DMS79 treated with DMSO at 0.1 percent for 48 hours (cell line): Measurements from ENCODE around the gene VIPR2.
"Not testable (repeated sequence)": the region's sequence is repeated elsewhere in the genome, so short reads cannot be mapped to it uniquely, and the experiment has no call there.

Experiments
- DNase-seq: peaks from one replicate; lab custom pipeline; 2025; lab: John Stamatoyannopoulos, UW

The VIPR2 gene

DNA sequence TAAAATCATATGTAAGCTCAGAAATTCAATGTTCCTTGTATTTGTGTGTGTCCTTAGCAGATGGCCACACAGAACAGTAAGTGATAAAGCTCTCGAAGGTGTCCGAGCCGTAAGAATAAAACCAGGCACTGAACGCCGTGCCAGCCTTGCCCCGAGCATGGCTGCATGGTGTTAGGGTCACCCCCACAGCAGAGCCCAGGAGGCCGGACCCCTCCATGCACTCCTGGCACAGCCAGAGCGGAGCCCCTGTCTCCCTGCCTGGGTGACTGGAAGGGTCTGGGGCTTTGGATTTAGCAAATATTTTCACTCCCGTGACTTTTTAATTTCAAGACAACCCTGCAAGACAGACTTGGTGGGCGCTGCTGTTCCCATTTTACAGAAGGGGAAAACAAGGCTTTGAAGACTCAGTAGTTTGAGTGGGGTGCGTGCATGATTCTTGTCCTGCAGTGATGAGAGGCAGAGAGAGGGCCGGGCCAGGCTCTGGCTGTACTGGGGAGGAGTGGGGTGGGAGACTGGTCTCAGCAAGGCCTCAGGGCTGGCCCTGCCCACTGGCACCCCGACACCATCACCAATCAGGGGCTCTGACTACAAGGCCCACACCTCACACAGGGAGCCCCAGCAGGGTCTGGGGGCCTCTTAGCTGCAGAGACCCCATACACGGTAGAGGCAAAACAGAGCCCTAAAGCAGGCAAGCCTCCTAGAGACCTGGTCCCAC, 39.4 kb downstream of the VIPR2 start:
- no peak for DNase-seq

DNA sequence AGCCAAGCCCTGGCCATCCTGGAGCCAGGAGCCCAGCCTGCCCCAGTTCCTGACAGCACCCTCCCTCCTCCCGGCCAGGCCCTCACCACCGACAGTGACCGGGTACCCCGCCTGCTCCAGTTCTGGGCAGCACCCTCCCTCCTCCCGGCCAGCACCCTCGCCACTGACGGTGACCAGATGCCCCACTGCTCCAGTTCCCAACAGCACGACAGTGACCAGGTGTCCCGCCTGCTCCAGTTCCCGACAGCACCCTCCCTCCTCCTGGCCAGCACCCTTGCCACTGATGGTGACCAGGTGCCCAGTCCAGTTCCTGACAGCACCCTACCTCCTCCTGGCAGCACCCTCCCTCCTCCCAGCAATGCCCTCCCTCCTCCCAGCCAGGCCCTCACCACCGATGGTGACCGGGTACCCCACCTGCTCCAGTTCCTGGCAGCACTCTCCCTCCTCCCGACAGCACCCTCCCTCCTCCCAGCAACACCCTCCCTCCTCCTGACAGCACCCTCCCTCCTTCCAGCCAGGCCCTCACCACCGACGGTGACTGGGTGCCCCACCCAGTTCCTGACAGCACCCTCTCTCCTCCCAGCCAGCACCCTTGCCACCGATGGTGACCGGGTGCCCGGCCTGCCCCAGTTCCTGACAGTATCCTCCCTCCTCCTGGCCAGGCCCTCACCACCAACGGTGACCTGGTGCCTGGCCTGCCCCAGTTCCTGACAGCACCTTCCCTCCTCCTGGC, 40.3 kb downstream of the VIPR2 start:
- no peak for DNase-seq

DNA sequence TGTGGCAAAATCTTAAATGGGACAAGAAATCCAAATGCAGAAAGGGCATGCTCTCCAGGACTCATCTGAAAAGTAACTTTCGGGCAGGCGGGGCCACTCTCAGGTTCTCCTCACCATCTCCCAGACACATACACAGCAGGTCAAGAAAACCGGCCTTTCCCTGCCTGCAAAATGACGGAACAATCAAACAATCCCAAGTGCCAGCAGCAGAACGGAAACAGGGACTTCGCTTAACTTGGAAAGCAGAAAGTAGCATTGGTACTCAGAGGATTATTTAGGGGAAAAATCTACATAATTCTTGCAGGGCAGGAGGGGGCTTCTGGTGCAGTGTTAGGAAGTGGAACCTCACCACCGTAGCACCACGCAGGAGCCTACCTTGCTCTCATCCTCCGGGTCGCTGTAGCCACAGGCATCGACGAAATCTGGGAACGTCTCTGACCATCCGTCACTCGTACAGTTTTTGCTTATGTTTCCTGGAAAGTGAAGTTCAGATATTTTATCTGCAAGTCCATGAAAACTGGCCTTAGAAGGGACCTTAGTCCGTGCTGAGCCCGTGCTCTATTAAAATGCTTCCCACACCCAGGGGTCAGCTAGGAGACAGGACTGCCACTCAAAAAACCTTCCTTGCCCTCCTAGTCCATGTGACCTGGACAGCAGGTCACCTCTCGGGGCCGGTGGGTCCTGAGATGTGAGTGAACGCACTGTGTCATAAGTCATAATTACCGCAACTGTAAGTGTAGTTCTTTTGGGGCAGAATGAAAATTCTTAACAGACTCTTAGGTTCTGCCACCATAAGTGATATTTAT, 41.1 kb downstream of the VIPR2 start:
- DNase-seq = no peak

DNA sequence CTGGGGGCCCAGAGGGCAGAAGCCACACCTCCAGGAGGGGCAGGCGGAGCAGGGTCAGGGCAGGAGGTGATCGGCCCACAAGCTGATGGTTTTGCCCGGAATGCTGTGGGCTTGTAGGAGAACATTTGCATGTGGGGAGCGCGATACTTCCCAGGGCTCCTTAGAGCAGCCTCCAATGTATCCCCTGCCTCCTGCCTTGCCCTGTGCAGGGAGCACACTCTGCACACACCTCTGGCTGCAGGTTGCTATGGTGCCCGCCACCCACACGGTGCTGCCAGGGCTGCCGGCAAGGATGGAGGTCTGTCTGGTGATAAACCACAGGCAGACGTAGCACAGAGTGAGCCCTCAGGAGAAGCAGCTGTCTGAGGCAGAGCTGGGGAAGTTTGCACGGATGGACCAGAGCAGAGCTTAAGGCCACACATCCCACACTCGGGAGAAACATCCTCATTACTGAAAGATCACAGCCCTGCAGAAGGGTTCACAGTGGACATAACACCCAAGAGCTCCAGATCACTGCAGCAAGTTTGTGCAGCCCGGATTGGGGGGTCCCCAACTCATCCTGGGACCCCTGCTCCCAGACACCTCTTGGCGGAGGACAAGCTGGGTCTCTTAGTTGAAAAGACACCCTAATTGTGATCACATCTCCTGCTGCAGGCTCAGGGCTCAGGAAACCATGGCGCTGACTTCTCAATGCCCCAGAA, 41.8 kb downstream of the VIPR2 start:
- no peak for DNase-seq

DNA sequence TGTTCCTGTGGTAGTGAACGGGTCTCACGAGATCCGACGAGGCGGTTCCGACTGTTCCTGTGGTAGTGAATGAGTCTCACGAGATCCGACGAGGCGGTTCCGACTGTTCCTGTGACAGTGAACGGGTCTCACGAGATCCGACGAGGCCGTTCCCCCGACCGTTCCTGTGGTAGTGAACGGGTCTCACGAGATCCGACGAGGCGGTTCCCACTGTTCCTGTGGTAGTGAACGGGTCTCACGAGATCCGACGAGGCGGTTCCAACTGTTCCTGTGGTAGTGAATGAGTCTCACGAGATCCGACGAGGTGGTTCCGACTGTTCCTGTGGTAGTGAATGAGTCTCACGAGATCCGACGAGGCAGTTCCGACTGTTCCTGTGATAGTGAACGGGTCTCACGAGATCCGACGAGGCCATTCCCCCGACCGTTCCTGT, 43.0 kb downstream of the VIPR2 start:
- DNase-seq = not testable (repeated sequence)

DNA sequence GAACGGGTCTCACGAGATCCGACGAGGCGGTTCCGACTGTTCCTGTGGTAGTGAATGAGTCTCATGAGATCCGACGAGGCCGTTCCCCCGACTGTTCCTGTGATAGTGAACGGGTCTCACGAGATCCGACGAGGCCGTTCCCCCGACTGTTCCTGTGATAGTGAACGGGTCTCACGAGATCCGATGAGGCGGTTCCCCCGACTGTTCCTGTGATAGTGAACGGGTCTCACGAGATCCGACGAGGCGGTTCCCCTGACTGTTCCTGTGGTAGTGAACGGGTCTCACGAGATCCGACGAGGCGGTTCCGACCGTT, 43.6 kb downstream of the VIPR2 start:
- DNase-seq = not testable (repeated sequence)

DNA sequence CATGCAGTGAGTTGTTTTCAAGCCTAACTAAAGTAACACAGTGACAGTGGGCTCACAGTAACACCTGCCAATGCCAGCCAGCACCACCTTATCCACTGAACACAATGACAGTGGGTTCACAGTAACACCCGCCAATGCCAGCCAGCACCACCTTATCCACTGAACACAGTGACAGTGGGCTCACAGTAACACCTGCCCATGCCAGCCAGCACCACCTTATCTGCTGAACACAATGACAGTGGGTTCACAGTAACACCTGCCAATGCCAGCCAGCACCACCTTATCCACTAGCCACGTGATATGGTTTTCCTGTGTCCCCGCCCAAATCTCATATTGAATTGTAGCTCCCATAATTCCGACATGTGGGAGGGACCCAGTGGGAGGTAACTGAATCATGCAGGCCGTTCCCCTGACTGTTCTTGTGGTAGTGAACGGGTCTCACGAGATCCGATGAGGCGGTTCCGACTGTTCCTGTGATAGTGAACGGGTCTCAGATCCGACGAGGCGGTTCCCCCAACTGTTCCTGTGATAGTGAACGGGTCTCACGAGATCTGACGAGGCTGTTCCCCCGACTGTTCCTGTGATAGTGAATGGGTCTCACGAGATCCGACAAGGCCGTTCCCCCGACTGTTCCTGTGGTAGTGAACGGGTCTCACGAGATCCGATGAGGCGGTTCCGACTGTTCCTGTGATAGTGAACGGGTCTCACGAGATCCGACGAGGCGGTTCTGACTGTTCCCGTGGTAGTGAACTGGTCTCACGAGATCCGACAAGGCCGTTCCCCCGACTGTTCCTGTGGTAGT, 44.2 kb downstream of the VIPR2 start:
- DNase-seq = not testable (repeated sequence)

DNA sequence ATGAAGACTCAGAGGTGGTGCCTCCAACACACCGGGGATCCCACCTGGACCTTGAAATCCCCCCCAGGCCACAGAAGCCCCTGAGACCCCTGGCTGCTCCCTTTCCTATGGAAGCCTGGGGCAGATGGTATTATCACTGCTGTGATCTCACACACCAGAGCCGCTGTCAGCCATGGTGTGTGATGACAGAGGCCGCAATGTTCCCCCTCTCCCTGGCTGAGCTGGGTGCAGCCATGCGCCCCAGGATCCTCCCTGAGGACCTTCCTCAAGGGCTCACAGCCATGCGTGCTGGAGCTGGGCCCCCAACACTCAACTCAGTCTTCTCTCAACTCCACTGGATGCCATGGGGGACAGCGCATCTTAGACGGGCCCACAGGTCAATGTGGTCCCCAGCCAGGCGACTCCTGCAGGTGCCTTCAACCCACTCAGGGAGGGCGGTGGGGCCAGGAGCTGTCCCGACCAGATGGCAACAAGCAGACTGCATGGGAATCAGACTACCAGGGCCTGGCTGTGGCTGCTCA, 44.9 kb downstream of the VIPR2 start:
- DNase-seq = no peak

DNA sequence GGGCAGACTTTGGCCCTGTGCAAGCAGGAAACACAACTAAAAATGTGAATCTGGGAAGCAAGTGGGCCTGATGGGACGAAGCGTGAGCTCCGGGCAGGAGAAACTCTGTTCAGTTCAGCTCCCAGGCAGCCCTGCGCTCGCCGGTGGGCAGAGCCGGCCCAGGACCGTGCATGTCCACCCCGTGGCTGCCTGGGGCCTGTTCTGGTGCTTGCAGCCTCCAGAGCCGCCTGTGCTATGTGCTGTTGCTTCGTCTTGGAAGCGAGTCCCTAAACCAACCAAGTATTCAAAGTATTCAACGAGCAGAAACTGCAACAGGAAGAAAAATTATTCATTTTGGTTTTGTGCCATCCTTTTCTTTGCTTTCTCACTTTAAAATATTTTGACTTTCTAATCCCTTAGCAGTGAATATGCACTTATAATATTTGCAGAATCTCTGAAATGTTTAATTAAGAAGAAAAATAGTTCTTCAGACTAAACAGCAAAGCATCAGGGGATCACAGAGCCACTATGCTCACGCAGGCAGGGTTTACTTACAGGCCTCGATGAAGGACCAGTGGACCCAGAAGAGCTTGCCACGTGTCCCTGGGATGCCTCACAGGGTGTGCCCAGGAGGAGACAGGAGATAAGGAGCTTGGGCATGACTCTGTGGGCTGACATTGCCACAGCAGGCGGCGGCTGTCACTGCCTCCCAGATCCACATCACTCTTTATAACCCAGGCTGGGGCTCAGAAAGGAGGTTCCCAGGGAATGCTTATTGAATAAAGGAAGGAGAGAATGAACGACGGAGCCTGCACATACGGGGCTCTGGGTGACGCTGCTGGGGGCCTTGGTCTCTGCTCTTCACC, 45.6 kb downstream of the VIPR2 start:
- DNase-seq = no peak

DNA sequence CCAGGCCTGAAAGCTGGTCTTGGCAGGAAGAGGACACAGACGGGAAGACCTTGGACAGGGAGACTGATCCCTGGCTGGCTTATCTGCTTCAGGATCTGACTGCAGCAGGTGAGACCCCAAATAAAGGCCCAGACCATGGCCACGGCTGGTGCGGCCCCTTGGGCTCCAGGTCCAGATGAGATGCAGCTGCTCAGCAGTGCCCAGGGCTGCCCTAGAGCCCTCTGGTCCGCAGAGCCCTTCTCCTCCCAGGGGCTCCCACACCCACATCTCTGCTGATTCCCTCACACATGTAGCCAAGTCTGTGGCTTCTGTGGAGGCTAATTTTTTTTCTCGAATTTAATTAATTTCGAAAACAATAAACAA, 46.3 kb downstream of the VIPR2 start:
- no peak for DNase-seq

DNA sequence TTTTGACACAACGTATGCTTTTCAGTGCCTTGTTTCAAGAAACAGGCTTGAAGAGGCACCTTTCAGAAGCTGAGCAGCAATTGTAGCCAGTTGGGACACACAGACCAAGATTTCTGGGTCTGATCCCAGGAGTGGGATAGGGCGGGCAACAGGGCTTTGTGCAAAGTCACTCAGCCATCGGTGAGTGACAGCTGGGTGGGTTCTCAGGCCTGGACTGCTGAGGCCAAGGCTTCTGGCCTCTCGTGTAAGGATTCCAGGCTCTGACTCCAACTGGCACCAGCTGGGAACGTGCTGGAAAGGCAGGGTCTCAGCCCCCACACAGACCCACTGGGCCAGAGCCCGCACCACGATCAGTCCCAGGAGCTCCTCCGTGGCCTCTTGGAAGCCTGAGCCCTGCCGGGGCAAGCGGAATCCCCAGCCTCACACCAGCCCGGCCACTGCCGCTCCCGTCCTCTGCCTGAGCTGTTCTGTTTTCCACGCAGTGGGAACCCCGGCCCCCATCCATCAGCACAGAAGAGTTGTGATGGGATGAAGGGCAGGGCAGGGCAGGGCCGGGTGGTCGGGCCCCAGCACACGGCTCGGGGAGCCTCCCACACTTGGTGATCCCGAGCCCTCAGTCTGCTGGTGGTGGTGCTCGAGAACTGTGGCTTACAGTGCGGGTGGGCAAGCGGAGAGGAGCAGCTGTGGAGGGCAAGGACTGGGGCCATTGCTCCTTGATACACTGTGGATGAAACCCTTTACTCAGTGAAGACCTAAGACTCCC, 46.8 kb downstream of the VIPR2 start:
- no peak for DNase-seq

DNA sequence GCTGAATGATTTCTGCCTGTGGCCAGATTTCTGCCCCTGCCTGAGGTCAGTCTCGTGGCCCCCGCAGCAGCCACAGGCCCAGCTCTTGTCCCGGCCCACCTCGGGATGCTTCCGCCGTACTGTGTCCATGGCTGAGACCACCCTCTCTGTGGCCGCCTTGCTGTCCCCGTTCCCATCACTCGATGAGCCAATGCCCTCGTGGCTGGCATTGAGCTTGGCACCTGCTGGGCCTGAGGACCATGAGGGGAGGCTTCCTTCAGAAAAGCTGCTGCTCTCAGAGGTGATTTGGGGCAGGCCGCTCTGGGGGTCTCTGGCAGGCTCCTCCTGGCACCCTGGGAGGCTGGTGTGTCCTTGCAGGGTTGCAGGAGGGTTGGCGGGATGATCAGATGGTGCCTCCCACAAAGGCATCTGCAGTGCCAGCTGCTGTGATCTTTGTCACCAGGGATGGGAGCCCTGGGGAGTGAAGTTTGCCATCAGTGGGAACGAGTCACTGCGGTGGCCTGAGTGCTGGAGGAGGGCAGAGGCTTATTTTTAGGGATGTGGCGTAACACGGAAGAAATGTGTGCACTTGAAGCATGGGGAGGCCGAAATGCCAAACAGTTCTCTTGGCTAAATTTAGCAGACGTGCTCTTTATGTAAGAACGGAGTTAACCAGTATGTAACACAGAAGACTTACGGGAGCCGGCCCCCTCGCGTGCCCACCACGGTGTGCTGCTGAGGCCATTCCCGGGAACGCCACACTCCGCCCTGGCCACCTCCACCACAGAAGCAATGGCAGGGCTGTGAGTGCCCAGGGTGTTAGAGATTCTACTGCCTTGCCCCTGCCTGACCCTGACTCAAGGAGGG, 47.7 kb downstream of the VIPR2 start:
- no peak for DNase-seq

DNA sequence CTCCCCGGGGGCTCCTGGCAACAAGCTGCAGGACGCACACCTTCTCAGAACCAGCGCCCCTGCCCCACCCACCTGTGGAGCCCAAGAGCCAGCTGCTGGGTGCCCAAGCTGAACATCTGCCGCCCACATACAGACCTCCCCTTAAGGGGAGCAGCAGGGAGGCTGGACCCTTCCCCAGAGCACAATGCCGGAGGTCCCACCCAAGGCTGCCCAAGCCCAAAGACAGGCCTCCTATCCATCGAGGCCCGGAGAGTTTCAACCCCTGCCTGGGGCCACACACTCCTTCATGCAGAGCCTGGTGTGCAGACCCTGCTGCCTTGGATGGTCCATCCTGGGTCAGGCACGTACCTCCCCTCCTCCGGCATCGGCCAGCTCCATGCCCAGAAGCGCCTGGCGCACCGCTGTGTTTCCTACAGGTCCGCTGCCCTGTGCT, 48.7 kb downstream of the VIPR2 start:
- DNase-seq = no peak

DNA sequence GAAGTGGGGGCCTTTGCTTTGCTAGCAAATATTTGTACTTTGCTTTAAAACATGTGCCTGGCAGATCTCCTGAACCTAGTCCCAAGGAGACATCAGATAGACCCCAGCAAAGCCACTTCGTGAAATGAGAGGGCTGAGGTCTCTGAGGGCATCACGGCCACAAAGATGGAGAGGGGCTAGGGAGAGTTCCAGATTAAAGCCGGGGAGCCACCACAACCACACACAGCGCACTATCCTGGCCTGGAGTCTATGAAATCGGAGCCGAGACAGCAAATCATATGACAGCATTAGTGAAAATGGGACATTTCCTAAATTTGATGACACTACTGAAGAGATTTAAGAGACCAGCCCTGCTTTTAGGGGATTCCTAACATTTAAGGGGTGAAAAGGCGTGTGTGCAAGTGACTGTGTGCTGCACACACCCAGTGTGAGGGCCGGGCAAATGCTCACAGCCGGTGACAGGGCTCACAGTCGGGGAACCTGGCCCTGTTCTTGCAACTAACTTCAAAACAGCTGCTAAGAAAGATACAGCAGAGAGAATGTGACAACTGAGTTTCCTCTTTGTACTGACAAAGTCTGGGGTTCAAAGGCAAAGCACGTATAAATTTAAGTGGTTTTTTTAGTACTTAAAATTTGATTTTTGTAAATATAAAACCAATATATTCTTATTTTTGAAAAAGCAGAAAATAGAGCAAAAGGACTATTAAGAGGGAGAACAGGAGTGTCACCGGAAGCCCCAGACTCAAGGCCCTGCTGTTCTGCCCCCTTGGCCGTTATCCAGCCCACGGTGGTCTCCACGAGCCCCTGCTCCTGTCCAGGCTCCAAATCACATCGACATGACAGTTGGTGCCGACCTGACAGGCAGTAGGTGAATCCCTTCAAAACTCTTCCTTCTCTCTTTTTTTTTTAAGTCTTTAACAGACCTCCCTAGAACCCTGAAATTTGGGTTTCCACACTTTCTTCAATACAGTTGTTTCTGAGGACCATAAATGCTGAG, 49.5 kb downstream of the VIPR2 start:
- DNase-seq = no peak

DNA sequence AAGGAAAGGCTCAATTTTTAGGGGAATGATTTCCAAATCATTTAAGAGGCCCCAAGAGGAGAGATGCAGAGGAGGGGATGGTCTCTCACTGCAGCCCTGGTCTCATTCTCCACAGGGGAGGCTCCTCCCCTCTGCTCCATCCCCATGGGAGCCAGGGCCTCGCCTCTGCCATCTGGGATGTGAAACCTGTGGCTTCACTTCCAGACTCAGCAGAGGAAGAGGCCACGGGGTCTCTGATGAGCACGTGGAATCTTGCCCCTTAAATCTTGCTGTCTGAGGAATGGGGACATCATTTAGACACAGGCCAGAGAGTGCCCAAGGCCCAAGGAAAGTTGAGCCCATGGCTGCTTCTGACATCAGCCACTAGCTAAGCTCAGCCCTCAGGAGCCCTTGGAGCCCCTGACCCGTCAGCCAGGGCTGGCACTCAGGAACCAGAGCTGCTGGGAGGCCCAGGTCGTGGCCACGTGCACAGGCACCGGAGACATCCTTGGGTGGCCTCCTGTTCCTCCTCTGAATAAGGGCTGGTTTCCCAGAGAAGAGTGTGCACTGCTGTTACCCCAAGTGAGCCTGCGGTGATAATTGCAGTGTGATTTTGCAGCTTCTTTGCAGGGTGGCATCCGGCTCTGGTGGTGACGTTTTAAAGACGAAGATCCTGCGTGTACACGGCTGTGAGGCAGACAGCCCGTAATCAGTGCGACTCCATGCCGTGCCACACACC, 50.5 kb downstream of the VIPR2 start:
- DNase-seq = no peak

DNA sequence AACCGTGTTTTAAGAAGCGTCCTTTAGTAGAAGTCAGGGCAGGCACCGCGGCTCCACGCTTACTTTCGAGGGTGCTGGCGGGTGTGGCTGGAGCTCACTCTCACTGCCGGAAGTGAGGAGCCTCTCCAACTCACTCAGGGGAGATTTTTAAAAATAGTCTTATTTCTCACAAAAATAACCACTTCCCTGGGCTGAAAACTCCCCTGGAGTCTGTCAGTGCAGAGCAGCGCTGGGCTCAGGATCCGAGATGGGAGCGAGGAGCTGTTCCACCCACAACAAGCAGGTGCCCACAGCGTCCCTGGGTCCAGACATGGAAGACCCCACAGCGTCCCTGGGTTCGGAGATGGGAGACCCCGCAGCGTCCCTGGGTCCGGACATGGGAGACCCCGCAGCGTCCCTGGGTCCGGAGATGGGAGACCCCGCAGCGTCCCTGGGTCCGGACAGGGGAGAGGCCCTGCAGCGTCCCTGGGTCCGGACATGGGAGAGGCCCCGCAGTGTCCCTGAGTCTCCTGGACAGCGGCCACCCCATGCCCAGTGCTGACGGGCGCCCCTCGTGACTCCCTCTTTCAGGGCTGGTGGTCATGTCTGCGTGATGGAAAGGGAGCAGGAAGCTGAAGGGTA, 51.2 kb downstream of the VIPR2 start:
- DNase-seq = no peak
